ENCODE results near the gene NPC1L1. TPM values are rescaled to one million over a fixed set of nuclear protein-coding genes. Genes with fewer than 3 reads are reported as not detected.
A peak's percentile ranks its signal among the peaks of the same experiment; 100 is the strongest.

The NPC1L1 gene
- total and polyA plus RNA-seq, 9 donors = 0.05 to 0.28 (median 0.22) TPM

DNA sequence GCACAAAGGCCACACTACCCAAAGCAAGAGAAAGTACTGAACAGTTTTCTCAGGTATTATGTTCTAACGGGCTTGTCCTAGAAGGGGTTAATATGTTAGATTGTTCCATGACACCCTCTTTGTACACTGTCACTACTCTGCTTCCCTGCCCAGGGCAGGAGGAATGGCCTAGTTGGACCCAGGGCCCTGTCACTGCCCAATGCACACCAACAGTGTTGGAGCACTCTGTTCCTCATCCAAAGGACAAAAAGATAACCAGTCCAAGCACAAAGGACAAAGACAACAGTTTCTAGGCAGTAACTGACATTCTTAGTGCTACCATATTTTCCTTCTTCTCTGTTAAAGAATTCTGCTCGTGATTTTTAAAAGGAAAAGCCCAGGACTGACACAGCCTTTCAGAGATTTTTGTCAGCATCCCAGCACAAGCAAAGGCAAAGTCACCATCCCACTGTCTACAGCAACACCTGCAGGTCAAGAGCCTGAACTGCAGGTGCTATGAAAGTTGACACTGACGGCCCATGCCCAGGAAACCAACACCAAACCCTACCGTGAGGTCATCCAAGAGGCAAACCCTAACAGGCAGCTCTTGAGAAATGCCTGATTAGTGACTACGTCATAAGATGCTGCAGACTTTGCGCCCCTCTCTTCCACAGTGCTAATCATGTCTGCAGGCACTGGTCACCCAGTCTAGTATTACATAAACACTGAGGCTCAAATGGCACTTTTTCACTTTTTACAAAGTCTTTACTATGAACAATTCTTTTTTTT, 63.9 kb downstream of the NPC1L1 start:
- Histone ChIP-seq H3K27ac (no peak overlapping the region), H3K36me3 (no peaks in the 10 kb centered on the region), H3K4me3 (no peak overlapping the region), H3K9me3 (no peaks in the 10 kb centered on the region), H3K27me3 (no peaks in the 10 kb centered on the region), H3K4me1 (ENCODE audit: insufficient read depth) (no peaks in the 10 kb centered on the region)
- no peak for TF ChIP-seq POLR2A (IDR thresholded peaks at IDR 0.05)
- TF ChIP-seq, protein P1, sequence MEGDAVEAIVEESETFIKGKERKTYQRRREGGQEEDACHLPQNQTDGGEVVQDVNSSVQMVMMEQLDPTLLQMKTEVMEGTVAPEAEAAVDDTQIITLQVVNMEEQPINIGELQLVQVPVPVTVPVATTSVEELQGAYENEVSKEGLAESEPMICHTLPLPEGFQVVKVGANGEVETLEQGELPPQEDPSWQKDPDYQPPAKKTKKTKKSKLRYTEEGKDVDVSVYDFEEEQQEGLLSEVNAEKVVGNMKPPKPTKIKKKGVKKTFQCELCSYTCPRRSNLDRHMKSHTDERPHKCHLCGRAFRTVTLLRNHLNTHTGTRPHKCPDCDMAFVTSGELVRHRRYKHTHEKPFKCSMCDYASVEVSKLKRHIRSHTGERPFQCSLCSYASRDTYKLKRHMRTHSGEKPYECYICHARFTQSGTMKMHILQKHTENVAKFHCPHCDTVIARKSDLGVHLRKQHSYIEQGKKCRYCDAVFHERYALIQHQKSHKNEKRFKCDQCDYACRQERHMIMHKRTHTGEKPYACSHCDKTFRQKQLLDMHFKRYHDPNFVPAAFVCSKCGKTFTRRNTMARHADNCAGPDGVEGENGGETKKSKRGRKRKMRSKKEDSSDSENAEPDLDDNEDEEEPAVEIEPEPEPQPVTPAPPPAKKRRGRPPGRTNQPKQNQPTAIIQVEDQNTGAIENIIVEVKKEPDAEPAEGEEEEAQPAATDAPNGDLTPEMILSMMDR (IDR thresholded peaks at IDR 0.05) = peak in 2 of 3 donors; percentile 55 to 58
- no peak for TF ChIP-seq EP300 (IDR thresholded peaks at IDR 0.05)
- intact Hi-C loops (cut with DNase I) = loop anchor here in 3 of 4 donors (2.0 to 10.0 kb wide), 3 partner anchors 240 to 242 kb away; no protein-coding TSS in a partner anchor
- 41 to 44% (median 44%) methylated on average over 6 of the region's 6 CpGs for WGBS, 3 donors
- peak in 4 of 5 donors; percentile 12 to 45 (median 27) for DNase-seq

DNA sequence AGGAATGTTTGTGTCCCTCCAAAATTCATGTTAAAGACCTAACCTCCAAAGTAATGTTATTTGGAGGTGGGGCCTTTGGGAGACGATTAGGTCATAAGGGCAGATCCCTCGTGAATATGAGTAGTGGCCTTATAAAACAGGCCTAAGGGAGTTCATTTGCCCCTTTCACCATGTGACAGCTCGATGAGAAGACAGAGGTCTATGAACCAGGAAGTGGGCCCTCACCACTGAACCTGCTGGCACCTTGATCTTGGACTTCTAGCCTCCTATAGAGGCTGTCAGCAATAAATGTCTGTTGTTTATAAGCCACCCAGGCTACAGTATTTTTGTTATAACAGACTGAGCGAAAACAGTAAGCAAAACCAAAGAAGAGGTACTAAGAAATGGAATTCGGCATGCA, 64.8 kb downstream of the NPC1L1 start:
- Histone ChIP-seq H3K36me3 (no peaks in the 10 kb centered on the region), H3K27ac (no peak overlapping the region), H3K9me3 (no peaks in the 10 kb centered on the region), H3K4me1 (ENCODE audit: insufficient read depth) (no peaks in the 10 kb centered on the region), H3K4me3 (no peak overlapping the region), H3K27me3 (no peaks in the 10 kb centered on the region)
- WGBS, 3 donors = 80 to 83% (median 82%) methylated on average over 5 of the region's 5 CpGs
- TF ChIP-seq POLR2A (IDR thresholded peaks at IDR 0.05) = no peak
- TF ChIP-seq, protein P1 (IDR thresholded peaks at IDR 0.05) = no peak
- no peak for TF ChIP-seq EP300 (IDR thresholded peaks at IDR 0.05)
- intact Hi-C loops (cut with DNase I) = loop anchor here in 3 of 4 donors (2.0 to 10.0 kb wide), 3 partner anchors 239 to 242 kb away; no protein-coding TSS in a partner anchor
- no peak for DNase-seq

DNA sequence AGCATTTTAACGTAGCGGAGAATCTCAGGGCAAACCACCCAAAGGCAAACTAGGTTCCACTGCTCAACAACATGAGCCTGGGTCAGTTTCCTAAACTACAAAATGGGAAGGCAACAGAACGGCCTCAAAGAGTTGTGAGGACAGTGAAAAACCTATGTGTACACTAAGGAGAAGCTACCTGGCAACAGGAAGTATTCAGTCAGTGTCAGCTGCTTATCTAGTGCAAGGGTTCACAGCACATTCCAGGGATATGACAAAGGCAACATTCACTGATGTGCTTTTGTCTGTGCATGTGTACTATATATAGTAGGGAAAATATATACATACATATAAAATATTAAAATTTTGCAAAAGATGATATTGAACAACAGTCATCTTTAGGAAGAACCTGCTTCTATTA, 67.8 kb downstream of the NPC1L1 start:
- Histone ChIP-seq H3K9me3 (no peaks in the 10 kb centered on the region), H3K27ac (no peak overlapping the region), H3K36me3 (no peaks in the 10 kb centered on the region), H3K4me1 (ENCODE audit: insufficient read depth) (peaks cover 3% of the 10 kb centered on the region), H3K27me3 (no peaks in the 10 kb centered on the region), H3K4me3 (no peak overlapping the region)
- intact Hi-C loops (cut with DNase I) = loop anchor here in 1 of 4 donors (10.0 kb wide), 1 partner anchor 238 kb away; no protein-coding TSS in a partner anchor
- DNase-seq = no peak
- 80 to 89% (median 84%) methylated on average over 3 of the region's 3 CpGs for WGBS, 3 donors
- no peak for TF ChIP-seq POLR2A (IDR thresholded peaks at IDR 0.05)
- TF ChIP-seq, protein P1 (IDR thresholded peaks at IDR 0.05) = no peak
- TF ChIP-seq EP300 (IDR thresholded peaks at IDR 0.05) = no peak

DNA sequence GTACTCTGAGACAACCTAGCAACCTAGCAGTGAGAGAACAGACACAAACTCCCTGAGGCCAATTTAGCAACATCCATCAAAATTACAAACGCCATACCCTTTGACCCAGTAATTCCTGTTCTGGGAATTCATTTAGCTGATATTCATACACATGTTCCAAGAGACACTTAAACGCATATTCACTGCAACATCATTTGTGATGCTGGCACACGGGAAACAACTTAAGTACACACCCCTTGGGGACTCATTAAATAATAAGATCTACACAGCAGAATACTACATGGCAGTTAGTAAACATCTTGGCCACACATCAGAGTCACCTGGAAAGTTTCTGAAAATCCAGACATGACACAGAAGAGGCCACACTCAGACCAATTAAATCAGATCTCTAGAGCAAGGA, 68.3 kb downstream of the NPC1L1 start:
- Histone ChIP-seq H3K4me3 (no peak overlapping the region), H3K9me3 (no peaks in the 10 kb centered on the region), H3K27ac (no peak overlapping the region), H3K27me3 (no peaks in the 10 kb centered on the region), H3K36me3 (no peaks in the 10 kb centered on the region), H3K4me1 (ENCODE audit: insufficient read depth) (peaks cover 3% of the 10 kb centered on the region)
- DNase-seq = no peak
- intact Hi-C loops (cut with DNase I) = loop anchor here in 1 of 4 donors (10.0 kb wide), 1 partner anchor 238 kb away; no protein-coding TSS in a partner anchor
- WGBS, 3 donors = 76 to 80% (median 78%) methylated on average over 3 of the region's 3 CpGs
- TF ChIP-seq POLR2A (IDR thresholded peaks at IDR 0.05) (no peak), EP300 (IDR thresholded peaks at IDR 0.05) (no peak)
- TF ChIP-seq, protein P1 (IDR thresholded peaks at IDR 0.05) = no peak

All from ovary (tissue), 9 donors.